Prostate gland (tissue), 2 donors: ENCODE results near the gene RABGAP1L. TPM values are rescaled to one million over a fixed set of nuclear protein-coding genes. Genes with fewer than 3 reads are reported as not detected.

Experiments used
- DNase-seq: peaks from one replicate; pipeline ENCODE4 v3.0.0-alpha.2; 2019; ENCODE audit warnings: low spot score
- H3K27ac ChIP-seq, 2 donors: fragments of 200-600 bp; sonication (generic); 2 replicates each; pipeline ENCODE4 v1.5.1; 2017 to 2019
- H3K27me3 ChIP-seq: fragments of 200-600 bp; sonication (generic); replicated peaks from 2 replicates; pipeline ENCODE4 v1.5.1; 2019; ENCODE audit not compliant: insufficient read depth
- H3K36me3 ChIP-seq, 2 donors: fragments of 200-600 bp; sonication (generic); 1 replicate in 1 of 2; 2 replicates in 1 of 2; pipeline versions ENCODE4 v1.5.1 to v1.8.1; 2017 to 2019
- H3K4me1 ChIP-seq: fragments of 200-600 bp; sonication (generic); replicated peaks from 2 replicates; pipeline ENCODE4 v1.5.1; 2019
- H3K4me3 ChIP-seq, 2 donors: fragments of 200-600 bp; sonication (generic); 2 replicates each; pipeline ENCODE4 v1.5.1; 2017 to 2019
- H3K9me3 ChIP-seq: fragments of 200-600 bp; sonication (generic); 2 replicates; pipeline ENCODE4 v1.5.1; 2017
- POLR2A ChIP-seq: fragments of 450-650 bp; IDR thresholded peaks from one replicate; pipeline ENCODE4 v1.6.1; 2016; ENCODE audit warnings: antibody characterized with exemption, mild to moderate bottlenecking
- POLR2AphosphoS5 ChIP-seq: sonication (generic); formaldehyde crosslinking; IDR thresholded peaks from one replicate; pipeline ENCODE4 v1.6.1; 2017; ENCODE audit warnings: antibody characterized with exemption
- WGBS: methylation state at CpG from one replicate; pipeline ENCODE4 v1.1.5; 2018; 5-methylcytosine and 5-hydroxymethylcytosine counted together
- intact Hi-C: fragments of 100-400 bp; cut with DNase I; formaldehyde crosslinking; loops from one replicate; pipeline ENCODE4 v1.14.2; 2022
- total RNA-seq, 2 donors: library from RNA; depleted of rRNA; stranded (reverse); fragments of >200 nt; gene quantifications; one replicate each; pipeline ENCODE4 v1.1.0, GENCODE V29; 2016
- TF ChIP-seq, protein P1 (sequence below), 4 experiments: fragments of 200-600 bp in 2 of 4; fragments of 450-650 bp in 2 of 4; sonication (generic) in 2 of 4; IDR thresholded peaks; 1 replicate in 3 of 4; 2 replicates in 1 of 4; pipeline ENCODE4 v1.5.1; 2016 to 2019; ENCODE audit warnings: antibody characterized with exemption in 4 of 4, mild to moderate bottlenecking in 2 of 4, moderate library complexity in 2 of 4

Gene RABGAP1L
- total RNA-seq, 2 donors from 2014 or later = 32.3 to 41.5 TPM

DNA sequence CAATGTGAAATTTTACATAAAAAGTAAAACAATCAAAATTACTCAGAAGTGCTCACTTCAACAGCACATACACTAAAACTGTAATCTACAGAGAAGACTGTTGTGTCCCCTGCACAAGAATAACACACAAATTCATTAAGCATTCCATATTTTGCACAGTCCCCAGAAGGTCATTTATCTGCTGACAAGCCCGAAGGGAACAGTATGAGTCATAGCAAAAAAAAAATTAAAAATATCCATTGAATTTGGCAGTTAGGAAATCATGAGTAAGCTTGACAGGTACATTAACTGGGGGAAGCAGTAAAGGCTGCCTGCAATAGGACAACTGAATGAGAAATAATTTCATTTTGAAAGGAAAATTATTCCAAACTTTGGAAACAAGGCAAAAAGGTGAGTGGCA is 837.2 kb downstream of the RABGAP1L start:
- H3K9me3 ChIP-seq = no peaks in the 10 kb centered on the region
- no peak overlapping the region for H3K4me3 ChIP-seq
- no peaks in the 10 kb centered on the region for H3K36me3 ChIP-seq
- DNase-seq = no peak
- intact Hi-C loops = loop anchor here (5.0 kb wide), 1 partner anchor 224 kb away; no protein-coding TSS in a partner anchor
- H3K27me3 ChIP-seq = no peaks in the 10 kb centered on the region
- 41% methylated on average over 1 of the region's 1 CpG for WGBS
- TF ChIP-seq POLR2AphosphoS5 (no peak), POLR2A (no peak)
- TF ChIP-seq, protein P1, sequence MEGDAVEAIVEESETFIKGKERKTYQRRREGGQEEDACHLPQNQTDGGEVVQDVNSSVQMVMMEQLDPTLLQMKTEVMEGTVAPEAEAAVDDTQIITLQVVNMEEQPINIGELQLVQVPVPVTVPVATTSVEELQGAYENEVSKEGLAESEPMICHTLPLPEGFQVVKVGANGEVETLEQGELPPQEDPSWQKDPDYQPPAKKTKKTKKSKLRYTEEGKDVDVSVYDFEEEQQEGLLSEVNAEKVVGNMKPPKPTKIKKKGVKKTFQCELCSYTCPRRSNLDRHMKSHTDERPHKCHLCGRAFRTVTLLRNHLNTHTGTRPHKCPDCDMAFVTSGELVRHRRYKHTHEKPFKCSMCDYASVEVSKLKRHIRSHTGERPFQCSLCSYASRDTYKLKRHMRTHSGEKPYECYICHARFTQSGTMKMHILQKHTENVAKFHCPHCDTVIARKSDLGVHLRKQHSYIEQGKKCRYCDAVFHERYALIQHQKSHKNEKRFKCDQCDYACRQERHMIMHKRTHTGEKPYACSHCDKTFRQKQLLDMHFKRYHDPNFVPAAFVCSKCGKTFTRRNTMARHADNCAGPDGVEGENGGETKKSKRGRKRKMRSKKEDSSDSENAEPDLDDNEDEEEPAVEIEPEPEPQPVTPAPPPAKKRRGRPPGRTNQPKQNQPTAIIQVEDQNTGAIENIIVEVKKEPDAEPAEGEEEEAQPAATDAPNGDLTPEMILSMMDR (IDR thresholded peaks at IDR 0.05) = no peak
- H3K27ac ChIP-seq = no peak overlapping the region
- H3K4me1 ChIP-seq = no peaks in the 10 kb centered on the region

DNA sequence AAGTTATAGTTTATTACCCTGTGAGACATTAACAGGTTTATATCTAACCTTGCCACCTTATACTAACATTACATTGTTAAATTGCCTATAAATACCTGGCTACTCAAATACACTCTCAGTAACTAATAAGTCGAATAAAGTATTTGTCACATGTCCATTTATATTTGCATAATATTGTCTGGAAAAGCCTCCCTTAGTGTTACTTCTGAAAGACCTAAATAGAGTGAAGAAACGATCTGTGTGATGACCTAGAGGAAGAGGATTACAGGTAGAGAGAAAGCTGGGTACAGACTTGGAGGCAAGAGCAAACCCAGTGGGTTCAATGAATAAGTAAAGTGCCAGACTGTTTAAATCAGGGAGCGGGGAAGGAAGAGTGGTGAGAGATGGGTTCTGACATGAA is 837.7 kb downstream of the RABGAP1L start:
- no peaks in the 10 kb centered on the region for H3K4me1 ChIP-seq

DNA sequence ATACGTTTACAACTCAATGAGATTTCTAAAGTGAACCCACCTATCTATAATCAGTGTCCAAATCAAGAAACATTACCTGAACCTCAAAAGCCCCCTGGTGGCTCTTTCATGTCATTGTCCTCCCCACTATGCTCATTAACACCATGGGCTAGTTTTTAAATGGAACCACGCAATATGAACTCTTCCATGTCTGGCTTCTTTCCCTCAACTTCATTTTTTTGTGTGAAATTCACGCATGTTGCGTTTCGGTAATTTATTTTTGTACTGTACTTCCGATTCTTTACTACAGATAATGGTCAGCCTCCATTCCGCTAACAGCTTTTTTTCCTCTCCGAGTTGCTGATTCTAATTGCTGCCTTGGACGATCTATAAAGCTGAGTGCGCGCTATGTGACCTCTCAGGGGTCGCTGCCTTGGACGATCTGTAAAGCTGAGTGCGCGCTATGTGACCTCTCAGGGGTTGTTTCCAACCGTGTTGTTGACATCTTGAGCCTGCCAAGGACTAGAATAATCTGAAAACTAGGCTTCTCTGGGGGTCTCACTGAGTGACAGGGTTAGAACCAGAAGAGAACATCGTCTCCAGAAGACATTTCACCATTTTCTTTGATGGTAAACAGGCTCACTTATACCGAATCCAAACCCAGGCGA is 839.4 kb downstream of the RABGAP1L start:
- peak overlapping the region; percentile 95 to 97 for H3K27ac ChIP-seq
- peak; percentile 49 for DNase-seq
- intact Hi-C loops = loop anchor here (5.0 kb wide), 1 partner anchor 226 kb away; no protein-coding TSS in a partner anchor
- H3K4me1 ChIP-seq = no peaks in the 10 kb centered on the region
- H3K27me3 ChIP-seq = no peaks in the 10 kb centered on the region
- TF ChIP-seq POLR2AphosphoS5 = peak; percentile 25
- TF ChIP-seq POLR2A = no peak
- TF ChIP-seq, protein P1 (IDR thresholded peaks at IDR 0.05) = peak; percentile 60 to 86 (median 83)
- H3K36me3 ChIP-seq = no peaks in the 10 kb centered on the region
- H3K9me3 ChIP-seq = no peaks in the 10 kb centered on the region
- H3K4me3 ChIP-seq = peak overlapping the region; percentile 55 to 87
- 7% methylated on average over 19 of the region's 19 CpGs for WGBS

More for the DNA sequence above, 837.7 kb downstream of the RABGAP1L start:
- DNase-seq = no peak
- H3K36me3 ChIP-seq = no peaks in the 10 kb centered on the region
- WGBS = 41% methylated on average over 3 of the region's 3 CpGs
- no peak overlapping the region for H3K4me3 ChIP-seq
- no peak overlapping the region for H3K27ac ChIP-seq
- intact Hi-C loops = loop anchor here (5.0 kb wide), 1 partner anchor 225 kb away; no protein-coding TSS in a partner anchor
- TF ChIP-seq, protein P1 (IDR thresholded peaks at IDR 0.05) = no peak
- no peak for TF ChIP-seq POLR2AphosphoS5
- TF ChIP-seq POLR2A = no peak
- H3K9me3 ChIP-seq = no peaks in the 10 kb centered on the region
- no peaks in the 10 kb centered on the region for H3K27me3 ChIP-seq

DNA sequence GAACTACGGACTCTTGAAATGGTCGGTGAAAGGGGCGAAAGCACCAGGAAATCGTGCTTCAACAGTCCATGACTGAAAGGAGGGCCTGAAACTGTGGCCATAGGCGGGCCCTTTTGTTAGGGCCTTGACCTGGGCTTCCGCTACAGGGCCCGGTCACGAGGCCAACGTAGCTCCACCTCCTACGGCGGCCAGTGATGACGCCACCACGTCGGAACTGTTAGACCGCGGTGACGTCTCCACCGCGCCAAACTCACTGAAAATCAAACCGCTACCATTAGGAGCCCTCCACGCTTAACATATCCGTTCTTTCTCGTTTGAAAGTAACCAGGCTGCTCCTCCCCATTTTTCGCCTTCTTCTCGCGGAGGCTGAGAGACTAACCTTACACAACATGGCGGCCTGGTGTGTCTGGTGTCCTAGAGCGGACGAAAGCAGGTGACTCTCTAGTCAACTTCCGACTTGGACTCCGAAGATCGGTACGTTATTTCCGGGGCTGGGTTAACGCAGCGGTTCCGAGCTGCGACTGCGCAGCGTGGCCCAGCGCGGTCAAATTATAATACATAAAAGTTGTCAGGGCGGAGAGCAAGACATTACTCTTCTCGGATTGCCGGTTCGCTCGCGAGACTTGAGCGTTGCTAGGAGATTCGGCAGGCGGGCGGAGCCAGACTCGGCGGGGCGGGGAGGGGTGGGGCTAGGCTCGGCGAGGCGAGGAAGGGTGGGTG is 840.1 kb downstream of the RABGAP1L start:
- H3K36me3 ChIP-seq = no peaks in the 10 kb centered on the region
- intact Hi-C loops = loop anchor here (5.0 kb wide), 1 partner anchor 227 kb away; no protein-coding TSS in a partner anchor
- WGBS = 1% methylated on average over 48 of the region's 58 CpGs

More for the DNA sequence above, 840.1 kb downstream of the RABGAP1L start:
- no peaks in the 10 kb centered on the region for H3K4me1 ChIP-seq
- no peaks in the 10 kb centered on the region for H3K9me3 ChIP-seq
- H3K27ac ChIP-seq = peak overlapping the region; percentile 95 to 97
- H3K27me3 ChIP-seq = no peaks in the 10 kb centered on the region
- peak overlapping the region; percentile 55 to 87 for H3K4me3 ChIP-seq
- TF ChIP-seq POLR2AphosphoS5 (peak; percentile 97), POLR2A (peak; percentile 92)
- TF ChIP-seq, protein P1 (IDR thresholded peaks at IDR 0.05) = peak in 1 of 4 experiments; percentile 8
- peak; percentile 98 for DNase-seq
